Activated CD4-positive, alpha-beta T cell treated with anti-CD3 and anti-CD28 coated beads, Interleukin-2, amount 10 ng/mL, durations not matched to agents 7 days and 5 days (primary cell): Measurements from ENCODE around the gene CUBN. TPM values are rescaled to one million over a fixed set of nuclear protein-coding genes. Genes with fewer than 3 reads are reported as not detected.
A peak's percentile ranks its signal among the peaks of the same experiment; 100 is the strongest.

Experiments used
- CTCF ChIA-PET: fragments of 350-600 bp; sonication (Branson Sonifier 250); formaldehyde crosslinking; loops from one replicate; lab custom pipeline; 2021; ENCODE audit warnings: antibody characterized with exemption; lab: Charles Lee
- POLR2A ChIA-PET: fragments of 350-600 bp; sonication (Branson Sonifier 250); formaldehyde crosslinking; loops from one replicate; lab custom pipeline; 2021; ENCODE audit warnings: antibody characterized with exemption; lab: Charles Lee
- DNase-seq: peaks from one replicate; pipeline ENCODE4 v3.0.0-alpha.2; 2020
- H3K27ac Mint-ChIP-seq: one replicate; pipeline ENCODE4 v1.8.0; 2021; ENCODE audit warnings: mild to moderate bottlenecking, moderate library complexity, mixed read lengths
- H3K27me3 Mint-ChIP-seq: one replicate; pipeline ENCODE4 v1.8.0; 2021; ENCODE audit warnings: mixed read lengths
- H3K36me3 Mint-ChIP-seq: one replicate; pipeline ENCODE4 v1.8.0; 2021; ENCODE audit warnings: low read depth, mixed read lengths
- H3K4me1 Mint-ChIP-seq: one replicate; pipeline ENCODE4 v1.8.0; 2021; ENCODE audit warnings: mixed read lengths
- H3K4me3 Mint-ChIP-seq: one replicate; pipeline ENCODE4 v1.8.0; 2021; ENCODE audit warnings: mild to moderate bottlenecking, moderate library complexity, mixed read lengths
- H3K9me3 Mint-ChIP-seq: one replicate; pipeline ENCODE4 v1.8.0; 2021; ENCODE audit warnings: mixed read lengths
- total RNA-seq, 2 experiments: library from RNA; stranded (reverse); gene quantifications; one replicate each; pipeline ENCODE4 v1.2.3, GENCODE V29; 2021

The CUBN gene
- total RNA-seq, 2 experiments from 2014 or later, result 2.4 to 2.5 TPM

GRCh38 chr10:16929069-16929468 is 200.5 kb downstream of the CUBN start:
- Mint-ChIP-seq H3K27ac (no peak overlapping the region), H3K27me3 (no peaks in the 10 kb centered on the region), H3K36me3 (no peaks in the 10 kb centered on the region), H3K4me3 (no peak overlapping the region), H3K9me3 (no peaks in the 10 kb centered on the region), H3K4me1 (no peaks in the 10 kb centered on the region)
- DNase-seq, result no peak
- POLR2A ChIA-PET, result no interaction called here
- CTCF ChIA-PET, result no interaction called here

DNA sequence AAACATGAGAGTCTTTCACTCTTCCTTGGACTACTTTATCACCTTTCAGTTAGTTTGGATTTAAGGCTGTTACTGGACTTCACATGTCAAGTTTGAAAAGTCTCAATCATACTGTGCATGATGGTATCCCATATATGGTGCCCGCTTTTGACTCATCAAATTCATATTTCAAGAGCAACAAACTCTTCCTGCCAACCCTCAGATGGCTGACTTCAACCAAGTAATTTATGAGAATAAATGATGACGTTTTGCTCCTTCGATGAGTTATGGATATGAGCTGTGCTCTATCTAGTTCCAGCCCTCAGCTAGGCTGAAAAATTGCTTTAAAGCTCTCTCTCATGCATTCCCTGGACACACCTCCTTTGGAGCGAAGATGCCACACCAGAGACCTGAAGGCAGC is 202.1 kb downstream of the CUBN start:
- Mint-ChIP-seq H3K27ac (peak overlapping the region; percentile 22), H3K36me3 (no peaks in the 10 kb centered on the region), H3K4me1 (no peaks in the 10 kb centered on the region), H3K4me3 (no peak overlapping the region), H3K9me3 (no peaks in the 10 kb centered on the region), H3K27me3 (no peaks in the 10 kb centered on the region)
- POLR2A ChIA-PET, result no interaction called here
- CTCF ChIA-PET, result interaction anchor here (0.9 to 1.5 kb wide), 2 partner anchors 10 to 45 kb away, joined by 3 read pairs; no protein-coding TSS in a partner anchor
- DNase-seq, result no peak

- no peak for DNase-seq
- no peak overlapping the region for H3K4me3 Mint-ChIP-seq
- no peak overlapping the region for H3K27ac Mint-ChIP-seq
- no peaks in the 10 kb centered on the region for H3K4me1 Mint-ChIP-seq
- H3K9me3 Mint-ChIP-seq, result no peaks in the 10 kb centered on the region
- POLR2A ChIA-PET, result no interaction called here
- H3K36me3 Mint-ChIP-seq, result no peaks in the 10 kb centered on the region
- H3K27me3 Mint-ChIP-seq, result no peaks in the 10 kb centered on the region
- CTCF ChIA-PET, result no interaction called here
Measured at GRCh38 chr10:16923726-16924125, 205.9 kb downstream of the CUBN start.

DNA sequence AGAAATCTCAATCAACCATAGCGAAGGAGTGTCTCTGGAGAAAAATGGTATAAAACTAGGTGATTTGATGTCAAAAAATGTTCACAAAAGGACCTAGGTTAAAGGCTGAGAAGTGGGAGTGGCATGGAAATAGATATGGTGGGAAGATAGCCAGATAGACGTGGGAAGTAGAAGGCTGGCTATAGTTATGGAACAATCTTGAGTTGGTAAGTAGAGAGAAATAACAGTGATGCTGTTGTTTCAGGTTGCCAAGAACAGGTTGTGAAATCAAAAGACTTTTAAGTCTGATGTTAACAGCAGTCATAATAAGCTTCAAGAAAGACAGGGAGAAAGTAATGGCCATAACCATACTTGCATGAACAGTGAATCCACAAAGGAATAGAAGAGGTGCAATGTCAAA is 206.3 kb downstream of the CUBN start:
- Mint-ChIP-seq H3K4me3 (no peak overlapping the region), H3K27me3 (no peaks in the 10 kb centered on the region), H3K9me3 (no peaks in the 10 kb centered on the region), H3K27ac (no peak overlapping the region), H3K36me3 (no peaks in the 10 kb centered on the region), H3K4me1 (no peaks in the 10 kb centered on the region)
- DNase-seq, result no peak
- POLR2A ChIA-PET, result no interaction called here
- CTCF ChIA-PET, result no interaction called here

DNA sequence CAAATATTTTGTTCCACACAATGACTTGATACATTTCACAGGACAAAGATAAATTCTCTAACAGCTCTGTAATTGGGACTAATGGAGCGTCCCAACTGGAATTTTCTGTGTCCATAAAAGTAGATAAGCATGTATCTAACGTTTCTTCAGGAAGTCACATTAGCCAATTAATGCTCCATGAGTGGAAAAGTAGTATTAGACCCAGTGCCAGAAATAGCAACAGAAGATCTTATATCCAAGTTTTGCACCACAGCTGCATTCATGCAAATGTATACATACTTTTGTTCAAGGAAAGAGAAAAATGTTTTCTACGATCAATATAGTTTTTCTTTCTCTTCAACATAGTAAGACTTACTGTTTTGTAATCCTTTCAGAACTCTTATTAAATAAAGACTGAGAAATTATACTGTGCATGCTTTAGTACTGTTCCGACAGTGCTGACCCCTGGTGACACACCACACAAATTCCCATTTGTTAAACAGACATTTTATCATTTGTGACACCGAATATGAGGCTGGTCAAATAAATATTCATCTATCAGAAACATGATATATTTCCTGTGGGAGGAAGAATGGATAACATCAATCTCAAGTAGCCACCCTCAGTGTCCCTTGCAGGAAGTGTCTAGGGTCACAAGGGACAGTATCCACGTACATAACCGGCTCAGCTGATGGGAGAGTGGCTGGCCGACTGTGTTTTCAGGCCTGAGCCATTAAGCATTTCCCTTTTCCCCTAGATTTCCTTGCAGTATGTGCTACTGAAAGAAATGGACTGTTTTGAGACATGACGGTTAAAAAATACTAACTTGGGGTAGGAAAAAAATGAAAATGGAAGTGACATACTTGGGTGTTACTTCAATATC is 210.3 kb downstream of the CUBN start:
- no peak overlapping the region for H3K4me3 Mint-ChIP-seq
- no peaks in the 10 kb centered on the region for H3K27me3 Mint-ChIP-seq
- no peak overlapping the region for H3K27ac Mint-ChIP-seq
- ChIA-PET CTCF (no interaction called here), POLR2A (no interaction called here)
- DNase-seq, result no peak
- no peaks in the 10 kb centered on the region for H3K9me3 Mint-ChIP-seq
- no peaks in the 10 kb centered on the region for H3K4me1 Mint-ChIP-seq
- no peaks in the 10 kb centered on the region for H3K36me3 Mint-ChIP-seq

- H3K27me3 Mint-ChIP-seq, result no peaks in the 10 kb centered on the region
- H3K4me3 Mint-ChIP-seq, result no peak overlapping the region
- ChIA-PET POLR2A (no interaction called here), CTCF (no interaction called here)
- no peak for DNase-seq
- no peaks in the 10 kb centered on the region for H3K36me3 Mint-ChIP-seq
- no peaks in the 10 kb centered on the region for H3K4me1 Mint-ChIP-seq
- H3K27ac Mint-ChIP-seq, result no peak overlapping the region
- H3K9me3 Mint-ChIP-seq, result no peaks in the 10 kb centered on the region
Measured at GRCh38 chr10:16916496-16916895, 213.1 kb downstream of the CUBN start.

- H3K27me3 Mint-ChIP-seq, result no peaks in the 10 kb centered on the region
- H3K4me1 Mint-ChIP-seq, result peaks cover 7% of the 10 kb centered on the region
- no peak overlapping the region for H3K4me3 Mint-ChIP-seq
- ChIA-PET POLR2A (no interaction called here), CTCF (no interaction called here)
- H3K36me3 Mint-ChIP-seq, result no peaks in the 10 kb centered on the region
- H3K9me3 Mint-ChIP-seq, result no peaks in the 10 kb centered on the region
- no peak overlapping the region for H3K27ac Mint-ChIP-seq
- DNase-seq, result no peak
Measured at GRCh38 chr10:16915300-16915699, 214.3 kb downstream of the CUBN start.

DNA sequence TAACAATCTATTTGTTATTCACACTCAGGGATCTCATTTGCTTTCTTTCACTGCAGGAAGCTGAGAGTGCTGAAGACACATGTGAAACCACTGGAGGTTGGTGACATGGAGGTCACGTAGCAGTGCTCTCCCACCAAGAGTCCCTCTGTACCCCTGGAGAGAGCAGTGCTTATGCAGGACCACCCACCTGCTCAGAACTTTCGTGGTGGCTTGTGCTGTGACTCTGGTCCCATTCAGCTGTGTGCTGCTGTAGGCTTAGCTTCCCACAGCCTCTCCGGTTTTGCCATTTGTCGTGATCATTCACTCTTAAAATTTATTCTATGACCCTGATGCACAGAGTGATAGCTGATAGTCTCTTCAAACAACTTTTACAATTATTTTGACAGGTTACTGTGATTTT is 216.3 kb downstream of the CUBN start:
- no peaks in the 10 kb centered on the region for H3K36me3 Mint-ChIP-seq
- POLR2A ChIA-PET, result no interaction called here
- no peak for DNase-seq
- CTCF ChIA-PET, result no interaction called here
- peaks cover 9% of the 10 kb centered on the region for H3K4me1 Mint-ChIP-seq
- H3K27me3 Mint-ChIP-seq, result no peaks in the 10 kb centered on the region
- no peaks in the 10 kb centered on the region for H3K9me3 Mint-ChIP-seq
- H3K27ac Mint-ChIP-seq, result no peak overlapping the region
- H3K4me3 Mint-ChIP-seq, result no peak overlapping the region

GRCh38 chr10:16910793-16911164 is 218.8 kb downstream of the CUBN start:
- CTCF ChIA-PET, result no interaction called here
- Mint-ChIP-seq H3K4me3 (no peak overlapping the region), H3K9me3 (no peaks in the 10 kb centered on the region), H3K4me1 (peaks cover 9% of the 10 kb centered on the region), H3K27me3 (no peaks in the 10 kb centered on the region), H3K27ac (no peak overlapping the region), H3K36me3 (no peaks in the 10 kb centered on the region)
- POLR2A ChIA-PET, result no interaction called here
- DNase-seq, result no peak

DNA sequence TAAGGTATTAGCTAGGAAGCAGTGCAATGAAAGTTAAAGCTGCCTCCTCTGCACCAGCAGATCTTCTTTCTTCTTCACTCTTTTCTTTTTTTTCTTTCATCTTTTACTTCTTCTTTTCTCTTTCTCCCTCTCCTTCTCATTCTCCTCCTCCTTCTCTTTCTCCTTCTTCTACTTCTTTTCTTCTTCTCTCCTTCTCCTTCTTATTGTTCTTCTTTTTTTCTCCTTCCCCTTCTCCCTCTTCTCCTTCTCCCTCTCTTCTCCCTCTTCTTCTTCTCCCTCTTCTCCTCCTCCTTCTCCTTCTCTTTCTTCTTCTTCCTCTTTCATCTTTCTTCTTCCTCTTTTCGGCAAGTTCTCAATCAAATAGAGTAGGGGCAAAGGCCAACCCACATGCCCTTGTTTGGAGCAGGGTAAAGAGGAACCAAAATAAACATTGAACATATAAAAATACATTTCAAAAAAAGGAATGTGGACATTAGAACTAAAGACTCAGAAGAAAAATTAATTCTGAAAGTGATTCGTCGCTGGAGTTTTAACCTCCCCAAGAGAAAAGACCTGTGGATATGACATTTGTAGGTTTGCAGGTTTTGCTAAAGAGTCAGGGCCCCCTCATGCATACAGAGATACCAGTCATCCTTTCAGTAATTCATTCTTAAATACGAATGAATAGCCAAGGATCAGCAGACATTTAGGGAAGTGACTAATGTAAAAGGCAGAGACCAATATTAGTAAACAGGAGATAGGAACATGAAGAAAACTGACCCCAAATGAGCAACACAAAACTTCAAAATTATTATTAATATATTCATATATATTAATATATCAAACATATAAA is 219.4 kb downstream of the CUBN start:
- Mint-ChIP-seq H3K4me3 (no peak overlapping the region), H3K36me3 (no peaks in the 10 kb centered on the region), H3K4me1 (peaks cover 9% of the 10 kb centered on the region), H3K9me3 (no peaks in the 10 kb centered on the region), H3K27me3 (no peaks in the 10 kb centered on the region), H3K27ac (no peak overlapping the region)
- ChIA-PET POLR2A (no interaction called here), CTCF (no interaction called here)
- no peak for DNase-seq

GRCh38 chr10:16909271-16909767 is 220.3 kb downstream of the CUBN start:
- no peaks in the 10 kb centered on the region for H3K9me3 Mint-ChIP-seq
- H3K27ac Mint-ChIP-seq, result no peak overlapping the region
- peaks cover 10% of the 10 kb centered on the region for H3K4me1 Mint-ChIP-seq
- H3K27me3 Mint-ChIP-seq, result no peaks in the 10 kb centered on the region
- ChIA-PET POLR2A (no interaction called here), CTCF (interaction anchor here (0.6 kb wide), 1 partner anchor 333 kb away, joined by 3 read pairs; no protein-coding TSS in a partner anchor)
- no peak for DNase-seq
- H3K4me3 Mint-ChIP-seq, result no peak overlapping the region
- H3K36me3 Mint-ChIP-seq, result no peaks in the 10 kb centered on the region

GRCh38 chr10:16907687-16908086 is 221.9 kb downstream of the CUBN start:
- no peaks in the 10 kb centered on the region for H3K36me3 Mint-ChIP-seq
- no peaks in the 10 kb centered on the region for H3K9me3 Mint-ChIP-seq
- H3K4me3 Mint-ChIP-seq, result no peak overlapping the region
- no peaks in the 10 kb centered on the region for H3K27me3 Mint-ChIP-seq
- H3K27ac Mint-ChIP-seq, result no peak overlapping the region
- no peak for DNase-seq
- peaks cover 16% of the 10 kb centered on the region for H3K4me1 Mint-ChIP-seq
- ChIA-PET POLR2A (no interaction called here), CTCF (no interaction called here)

GRCh38 chr10:16905320-16905719 is 224.3 kb downstream of the CUBN start:
- no peak overlapping the region for H3K4me3 Mint-ChIP-seq
- H3K36me3 Mint-ChIP-seq, result no peaks in the 10 kb centered on the region
- POLR2A ChIA-PET, result no interaction called here
- CTCF ChIA-PET, result no interaction called here
- DNase-seq, result no peak
- no peak overlapping the region for H3K27ac Mint-ChIP-seq
- no peaks in the 10 kb centered on the region for H3K9me3 Mint-ChIP-seq
- H3K27me3 Mint-ChIP-seq, result no peaks in the 10 kb centered on the region
- peaks cover 12% of the 10 kb centered on the region for H3K4me1 Mint-ChIP-seq
